AG20443 (cell line): ENCODE measurements around the gene CCNB2.
A peak's percentile ranks its signal among the peaks of the same experiment; 100 is the strongest.

Experiments
- DNase-seq: peaks from one replicate; pipeline ENCODE4 v3.0.0; 2012; ENCODE audit warnings: low spot score, mixed read lengths

CCNB2 gene

DNA sequence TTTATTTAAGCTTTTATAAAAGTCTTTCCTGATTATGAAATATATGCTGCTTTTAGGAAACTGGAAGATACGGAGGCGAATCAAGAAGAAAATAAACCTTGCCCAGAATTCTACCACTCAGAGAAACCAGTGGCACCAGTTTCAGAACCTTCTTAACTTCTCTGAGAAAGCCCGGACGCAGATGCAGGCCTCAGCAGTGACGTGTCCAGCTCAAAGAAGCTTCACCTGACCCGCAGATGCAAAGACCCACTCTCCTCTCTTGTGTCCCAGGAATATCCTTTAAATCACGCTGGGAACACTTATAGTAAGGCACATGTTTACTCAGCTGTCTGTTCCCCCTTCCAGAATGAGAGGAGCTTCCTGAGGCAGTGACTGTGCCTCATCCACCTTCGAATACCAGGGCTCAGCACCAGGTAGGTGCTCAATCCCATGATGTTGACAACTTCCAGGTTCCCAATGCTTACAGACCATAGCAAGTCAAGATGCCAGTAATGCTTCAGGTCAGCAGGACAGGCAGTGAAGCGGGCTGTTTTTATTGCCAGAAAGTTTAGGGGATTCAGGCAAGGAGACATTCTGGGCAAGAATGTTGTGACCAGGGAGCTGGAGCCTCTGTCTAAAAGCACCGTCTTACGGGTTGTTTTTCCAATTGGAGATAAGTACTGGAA lies 61.8 kb downstream of the CCNB2 start:
- DNase-seq: no peak

DNA sequence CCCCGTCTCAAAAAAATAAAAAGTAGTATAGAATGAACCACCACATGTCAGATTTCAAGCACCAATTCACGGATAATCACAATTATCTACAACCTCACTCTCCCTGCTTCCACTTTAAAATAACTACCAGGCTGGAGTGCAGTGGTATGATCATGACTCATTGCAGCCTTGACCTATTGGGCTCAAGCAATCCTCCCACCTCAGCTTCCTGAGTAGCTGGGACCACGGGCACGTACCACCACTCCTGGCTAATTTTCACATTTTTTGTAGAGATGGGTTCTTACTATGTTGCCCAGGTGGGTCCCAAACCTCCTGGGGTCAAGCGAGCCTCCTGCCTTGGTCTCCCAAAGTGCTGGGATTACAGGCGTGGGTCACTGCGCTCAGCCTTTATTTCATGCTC lies 63.6 kb downstream of the CCNB2 start:
- no peak for DNase-seq

- peak; percentile 73 for DNase-seq
Observed at GRCh38 chr15:59169251-59169708, 64.3 kb downstream of the CCNB2 start.

DNA sequence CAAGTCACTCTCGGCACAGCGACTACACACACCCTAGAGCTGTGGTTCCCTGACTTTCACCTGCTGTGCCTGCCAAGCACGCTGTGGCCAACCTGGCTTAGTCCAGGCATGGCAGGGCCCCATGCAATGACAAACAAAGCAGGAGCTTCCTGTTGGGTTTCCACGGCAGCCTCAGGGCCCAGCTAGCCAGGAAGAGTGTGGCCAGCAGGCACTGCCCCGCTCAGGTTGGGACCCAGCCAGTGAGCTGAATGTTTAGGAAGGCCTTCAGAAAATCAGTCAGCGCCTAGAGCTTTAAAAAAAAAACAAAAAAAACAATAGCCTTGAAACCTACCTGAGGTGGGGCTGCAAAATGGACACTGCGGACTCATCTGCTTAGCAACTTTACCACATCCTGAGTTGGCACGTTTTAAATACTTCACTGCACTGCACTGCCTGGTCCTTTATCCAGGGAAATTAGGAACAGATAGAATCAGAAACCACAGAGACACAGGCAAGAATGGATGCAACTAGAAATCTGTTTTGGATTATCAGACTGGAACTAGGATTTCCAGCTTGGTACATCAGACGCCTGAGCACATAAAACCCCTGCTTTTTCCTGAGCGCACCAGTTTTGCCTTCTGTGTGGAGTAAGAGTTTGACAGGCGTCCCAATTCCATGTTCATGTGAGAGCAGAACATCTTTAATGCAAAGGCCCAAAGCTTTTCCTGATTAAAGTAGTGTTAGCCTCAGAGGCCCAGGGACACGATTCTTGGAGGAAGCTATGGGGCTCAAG lies 65.5 kb downstream of the CCNB2 start:
- DNase-seq: peak; percentile 76

DNA sequence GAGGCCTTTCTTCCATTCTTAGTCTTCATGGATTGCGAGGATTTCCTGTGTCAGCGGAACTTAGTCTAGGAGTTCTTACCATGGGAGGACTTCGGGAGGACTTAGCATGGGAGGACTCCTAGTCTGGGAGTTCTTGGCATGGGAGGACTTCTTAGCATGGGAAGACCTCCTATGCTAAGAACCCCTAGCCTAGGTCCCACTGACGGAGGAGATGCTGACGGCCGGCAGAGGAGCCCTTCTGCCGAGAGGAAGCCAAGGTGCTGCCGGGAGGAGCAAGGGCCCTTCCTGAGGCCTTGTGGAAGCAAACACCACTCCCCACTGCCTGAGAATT lies 66.1 kb downstream of the CCNB2 start:
- no peak for DNase-seq

GRCh38 chr15:59172289-59172901 lies 67.4 kb downstream of the CCNB2 start:
- no peak for DNase-seq

DNA sequence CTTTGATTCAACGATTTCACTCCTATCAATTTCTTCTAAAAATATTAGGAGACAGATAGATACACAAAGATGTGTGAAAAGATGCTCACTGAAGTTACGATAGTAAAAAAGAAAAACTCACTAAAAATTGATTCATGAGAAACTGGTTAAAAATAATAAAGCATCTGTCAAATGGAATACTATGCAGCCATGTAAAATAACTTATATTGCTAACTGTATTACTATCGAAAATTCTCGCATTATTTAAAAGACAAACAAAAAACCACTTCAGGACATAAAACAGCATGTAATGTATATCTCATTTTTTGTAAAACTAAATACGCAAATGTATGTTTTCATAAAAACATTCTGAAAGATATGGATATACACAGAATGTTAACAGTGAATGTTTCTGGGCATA lies 68.2 kb downstream of the CCNB2 start:
- DNase-seq: no peak

DNA sequence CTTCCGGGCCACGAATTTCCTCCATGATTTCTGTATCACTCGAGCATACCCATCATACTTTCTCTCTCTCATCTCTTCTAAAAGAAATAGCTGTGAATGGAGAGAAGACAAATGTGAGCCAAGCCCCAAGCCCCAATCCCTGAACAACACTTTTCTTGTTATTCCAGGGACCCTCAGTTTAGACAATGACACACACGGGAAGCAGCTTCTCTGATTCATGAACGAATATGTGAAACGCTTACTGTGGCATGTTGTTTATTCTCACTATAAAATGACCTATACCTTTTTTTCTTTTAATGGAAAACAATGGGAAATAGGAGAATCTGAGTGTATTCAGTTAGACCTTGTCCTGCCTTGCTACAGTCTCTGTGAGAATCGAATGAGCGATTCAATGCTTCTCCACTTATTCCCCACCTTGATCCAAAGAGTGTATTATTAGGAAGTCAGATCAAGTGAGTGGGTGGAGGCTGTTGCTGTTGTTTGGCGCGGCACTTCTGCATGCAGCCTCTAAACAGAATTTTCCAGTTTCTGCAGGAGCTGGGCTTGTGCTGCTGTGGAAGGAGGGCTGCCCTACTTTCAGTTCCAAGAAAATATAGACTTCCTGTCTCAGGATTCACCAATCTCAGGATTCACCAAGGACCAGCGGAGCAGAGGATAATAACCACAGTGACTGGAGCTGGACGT lies 69.3 kb downstream of the CCNB2 start:
- no peak for DNase-seq
